CD4-positive, alpha-beta T cell (primary cell): ENCODE measurements around the gene ESYT2. TPM values are rescaled to one million over a fixed set of nuclear protein-coding genes. Genes with fewer than 3 reads are reported as not detected.

Experiments
- ATAC-seq: fragments of 200-7000 bp; cut with Tn5 transposase; one replicate; pipeline ENCODE4 v1.10.0; 2022; ENCODE audit warnings: mild to moderate bottlenecking; ENCODE audit not compliant: poor library complexity
- CTCF ChIA-PET: fragments of 350-600 bp; sonication (Branson Sonifier 250); formaldehyde crosslinking; loops from one replicate; lab custom pipeline; 2021; ENCODE audit warnings: antibody characterized with exemption, inconsistent platforms; lab: Charles Lee
- POLR2A ChIA-PET: fragments of 350-600 bp; sonication (Branson Sonifier 250); formaldehyde crosslinking; loops from one replicate; lab custom pipeline; 2021; ENCODE audit warnings: antibody characterized with exemption, inconsistent platforms; lab: Charles Lee
- DNase-seq, 14 experiments: peaks; one replicate each; pipeline ENCODE4 v3.0.0-alpha.2; 2013 to 2020; ENCODE audit warnings: mixed read lengths in 2 of 14
- H3K27ac ChIP-seq, 2 donors: one replicate each; pipeline versions ENCODE4 v1.5.1 to v1.7.0; 2013; ENCODE audit warnings: low read length in 2 of 2, low read depth in 1 of 2, mild to moderate bottlenecking in 1 of 2
- H3K27me3 ChIP-seq, 2 experiments: 1 replicate in 1 of 2; 2 replicates in 1 of 2; pipeline versions ENCODE4 v1.6.1 to v1.7.0; 2013; ENCODE audit warnings: low read length in 2 of 2, control low read depth in 1 of 2, mild to moderate bottlenecking in 1 of 2, moderate library complexity in 1 of 2; ENCODE audit not compliant: insufficient read depth in 2 of 2, control insufficient read depth in 1 of 2
- H3K36me3 ChIP-seq: one replicate; pipeline ENCODE4 v1.6.1; 2013; ENCODE audit warnings: low read length, control low read depth; ENCODE audit not compliant: insufficient read depth
- H3K4me1 ChIP-seq: one replicate; pipeline ENCODE4 v1.6.1; 2013; ENCODE audit warnings: low read length, control low read depth; ENCODE audit not compliant: insufficient read depth
- H3K4me3 ChIP-seq: one replicate; pipeline ENCODE4 v1.5.1; 2013; ENCODE audit warnings: mild to moderate bottlenecking, low read length, moderate library complexity
- H3K9me3 ChIP-seq, 2 experiments: 1 replicate in 1 of 2; 2 replicates in 1 of 2; pipeline versions ENCODE4 v1.6.1 to v1.7.0; 2013; ENCODE audit warnings: low read length in 2 of 2, mild to moderate bottlenecking in 2 of 2, control low read depth in 1 of 2, moderate library complexity in 1 of 2; ENCODE audit not compliant: control insufficient read depth in 1 of 2, insufficient read depth in 1 of 2
- H3K27ac Mint-ChIP-seq: one replicate; pipeline ENCODE4 v1.8.0; 2020; ENCODE audit warnings: mixed read lengths
- H3K27me3 Mint-ChIP-seq: one replicate; pipeline ENCODE4 v1.8.0; 2021; ENCODE audit warnings: mixed read lengths
- H3K36me3 Mint-ChIP-seq: one replicate; pipeline ENCODE4 v1.8.0; 2021; ENCODE audit warnings: low read depth, mixed read lengths
- H3K4me1 Mint-ChIP-seq: one replicate; pipeline ENCODE4 v1.8.0; 2021; ENCODE audit warnings: low read depth, mixed read lengths
- H3K4me3 Mint-ChIP-seq: one replicate; pipeline ENCODE4 v1.8.0; 2020; ENCODE audit warnings: mild to moderate bottlenecking, mixed read lengths
- H3K9me3 Mint-ChIP-seq: one replicate; pipeline ENCODE4 v1.8.0; 2020; ENCODE audit warnings: mixed read lengths
- CTCF ChIP-seq: fragments of 200-600 bp; IDR thresholded peaks from one replicate; pipeline ENCODE4 v1.8.0; 2022; ENCODE audit warnings: antibody characterized with exemption, mild to moderate bottlenecking
- intact Hi-C, 2 experiments: fragments of 100-400 bp; cut with DNase I in 1 of 2; cut with micrococcal nuclease in 1 of 2; formaldehyde crosslinking; loops; one replicate each; pipeline versions ENCODE4 v1.15.1 to v1.9.0; 2023 to 2025; cut with DNase I, micrococcal nuclease
- total RNA-seq, 174 experiments: library from RNA in 2 of 174; stranded (reverse) in 2 of 174; gene quantifications; one replicate each; pipeline ENCODE4 v1.2.3 and lab custom pipeline; 2021 to 2026

Gene ESYT2
- total RNA-seq, 2 experiments from 2014 or later, result 106 to 112 TPM

GRCh38 chr7:158802535-158803366, 26.6 kb downstream of the ESYT2 start:
- H3K9me3 Mint-ChIP-seq, result no peaks in the 10 kb centered on the region
- H3K27me3 Mint-ChIP-seq, result no peaks in the 10 kb centered on the region
- peak overlapping the region in 1 of 2 donors; percentile 1 for H3K27ac ChIP-seq

GRCh38 chr7:158798741-158799140, 30.6 kb downstream of the ESYT2 start:
- TF ChIP-seq CTCF, result no peak
- peaks cover 78% of the 10 kb centered on the region for H3K36me3 Mint-ChIP-seq
- no peaks in the 10 kb centered on the region for H3K27me3 ChIP-seq
- intact Hi-C loops, result no loop called here
- H3K27ac ChIP-seq, result peak overlapping the region in 1 of 2 donors; percentile 19
- no peak overlapping the region for H3K4me3 ChIP-seq
- no peak overlapping the region for H3K27ac Mint-ChIP-seq
- peaks cover 45% of the 10 kb centered on the region for H3K36me3 ChIP-seq
- ATAC-seq (no peak), DNase-seq (no peak)
- H3K4me3 Mint-ChIP-seq, result no peak overlapping the region
- peaks cover 0 to 3% of the 10 kb centered on the region in 2 experiments for H3K9me3 ChIP-seq
- H3K9me3 Mint-ChIP-seq, result no peaks in the 10 kb centered on the region
- ChIA-PET CTCF (no interaction called here), POLR2A (interaction anchor here (0.8 to 1.7 kb wide), 3 partner anchors 13 to 29 kb away, joined by 3 to 8 read pairs (median 6); no protein-coding TSS in a partner anchor)
- no peaks in the 10 kb centered on the region for H3K27me3 Mint-ChIP-seq
- peaks cover 36% of the 10 kb centered on the region for H3K4me1 ChIP-seq
- peaks cover 51% of the 10 kb centered on the region for H3K4me1 Mint-ChIP-seq

More at GRCh38 chr7:158802535-158803366, 26.6 kb downstream of the ESYT2 start:
- TF ChIP-seq CTCF, result no peak
- ATAC-seq, result no peak
- Histone ChIP-seq H3K9me3 (peaks cover 0 to 9% of the 10 kb centered on the region in 2 experiments), H3K4me3 (no peak overlapping the region), H3K27me3 (no peaks in the 10 kb centered on the region), H3K4me1 (peaks cover 47% of the 10 kb centered on the region), H3K36me3 (peaks cover 32% of the 10 kb centered on the region)
- Mint-ChIP-seq H3K36me3 (peaks cover 73% of the 10 kb centered on the region), H3K4me3 (peak overlapping the region; percentile 70), H3K27ac (peak overlapping the region; percentile 84), H3K4me1 (peaks cover 75% of the 10 kb centered on the region)
- DNase-seq, result no peak
- ChIA-PET POLR2A (interaction anchor here (1.1 kb wide), 1 partner anchor 26 kb away, joined by 5 read pairs; the partner anchor contains the start of gene ESYT2), CTCF (no interaction called here)
- intact Hi-C loops, result no loop called here

GRCh38 chr7:158796667-158797066, 32.6 kb downstream of the ESYT2 start:
- H3K36me3 ChIP-seq, result peaks cover 64% of the 10 kb centered on the region
- H3K4me1 ChIP-seq, result peaks cover 21% of the 10 kb centered on the region
- ATAC-seq (no peak), DNase-seq (no peak)
- intact Hi-C loops, result no loop called here
- ChIA-PET POLR2A (no interaction called here), CTCF (no interaction called here)
- Mint-ChIP-seq H3K27ac (no peak overlapping the region), H3K36me3 (peaks cover 86% of the 10 kb centered on the region), H3K9me3 (no peaks in the 10 kb centered on the region), H3K4me1 (peaks cover 31% of the 10 kb centered on the region), H3K27me3 (no peaks in the 10 kb centered on the region), H3K4me3 (peak overlapping the region; percentile 31)
- H3K27ac ChIP-seq, result no peak overlapping the region
- H3K4me3 ChIP-seq, result no peak overlapping the region
- no peak for TF ChIP-seq CTCF
- H3K9me3 ChIP-seq, result no peaks in the 10 kb centered on the region
- no peaks in the 10 kb centered on the region for H3K27me3 ChIP-seq
